NT2/D1 (cell line): ENCODE results near the gene GPALPP1.

Experiments used
- SUZ12 ChIP-seq: IDR thresholded peaks from 2 replicates; pipeline ENCODE4 v1.6.1; 2011; ENCODE audit not compliant: insufficient read length, insufficient read depth; ENCODE audit errors: extremely low read depth
- YY1 ChIP-seq: IDR thresholded peaks from 2 replicates; pipeline ENCODE4 v1.6.1; 2011; ENCODE audit not compliant: insufficient read length, insufficient read depth
- ZNF274 ChIP-seq: IDR thresholded peaks from 2 replicates; pipeline ENCODE4 v1.6.1; 2011; ENCODE audit warnings: mild to moderate bottlenecking, low read depth, low read length

- TF ChIP-seq YY1 (no peak), SUZ12 (no peak), ZNF274 (no peak)
These were observed 20.9 kb upstream of the GPALPP1 start for GRCh38 chr13:44968434-44968815.
